Upper lobe of right lung (tissue), 1 donor: ENCODE measurements around the gene TMEM52. TPM values are rescaled to one million over a fixed set of nuclear protein-coding genes. Genes with fewer than 3 reads are reported as not detected.

ENCODE experiments used
- ATAC-seq: fragments of 200-7000 bp; cut with Tn5 transposase; one replicate; pipeline ENCODE4 v1.9.1; 2020; ENCODE audit warnings: mild to moderate bottlenecking, moderate library complexity
- DNase-seq: peaks from one replicate; pipeline ENCODE4 v3.0.0-alpha.2; 2020
- H3K27ac ChIP-seq: fragments of 200-600 bp; one replicate; pipeline ENCODE4 v1.8.0; 2022
- H3K27me3 ChIP-seq: fragments of 200-600 bp; one replicate; pipeline ENCODE4 v1.8.0; 2022; ENCODE audit warnings: mild to moderate bottlenecking
- H3K36me3 ChIP-seq: fragments of 200-600 bp; one replicate; pipeline ENCODE4 v1.8.0; 2022
- H3K4me1 ChIP-seq: fragments of 200-600 bp; one replicate; pipeline ENCODE4 v1.8.0; 2022
- H3K4me3 ChIP-seq: fragments of 200-600 bp; one replicate; pipeline ENCODE4 v1.8.0; 2022; ENCODE audit warnings: mild to moderate bottlenecking
- H3K9me3 ChIP-seq: fragments of 200-600 bp; one replicate; pipeline ENCODE4 v1.8.0; 2022
- CTCF ChIP-seq: fragments of 200-600 bp; IDR thresholded peaks from one replicate; pipeline ENCODE4 v1.8.0; 2022; ENCODE audit warnings: antibody characterized with exemption
- intact Hi-C: fragments of 100-400 bp; cut with DNase I; formaldehyde crosslinking; loops from one replicate; pipeline ENCODE4 v1.11.0; 2022
- total RNA-seq: library from RNA; stranded (reverse); fragmentation: NEBNext Ultra II Directional; extraction: Animal tissue kit (Norgen Biotek cat#: 25700); gene quantifications from one replicate; pipeline ENCODE4 v1.2.1, GENCODE V29; 2021
- donor health status: DM: no; HTN: yes; CAD: no; lungs with severe emphysema.

The TMEM52 gene
- total RNA-seq, 1 donor from 2014 or later = 1.5 TPM

- H3K36me3 ChIP-seq = peaks cover 4% of the 10 kb centered on the region
These were observed 37.4 kb downstream of the TMEM52 start for GRCh38 chr1:1881727-1882126.

GRCh38 chr1:1880617-1881312, 38.3 kb downstream of the TMEM52 start:
- Histone ChIP-seq H3K27me3 (no peaks in the 10 kb centered on the region), H3K27ac (no peak overlapping the region), H3K36me3 (peaks cover 4% of the 10 kb centered on the region), H3K9me3 (no peaks in the 10 kb centered on the region), H3K4me3 (no peak overlapping the region), H3K4me1 (peaks cover 66% of the 10 kb centered on the region)
- DNase-seq (no peak), ATAC-seq (no peak)
- TF ChIP-seq CTCF = no peak
- intact Hi-C loops = no loop called here

More at GRCh38 chr1:1881727-1882126, 37.4 kb downstream of the TMEM52 start:
- Histone ChIP-seq H3K4me1 (peaks cover 68% of the 10 kb centered on the region), H3K27me3 (no peaks in the 10 kb centered on the region), H3K27ac (no peak overlapping the region), H3K9me3 (no peaks in the 10 kb centered on the region), H3K4me3 (no peak overlapping the region)
- no peak for TF ChIP-seq CTCF
- DNase-seq (no peak), ATAC-seq (peak; percentile 21)
- intact Hi-C loops = no loop called here

GRCh38 chr1:1879942-1880341, 39.1 kb downstream of the TMEM52 start:
- Histone ChIP-seq H3K27ac (no peak overlapping the region), H3K9me3 (no peaks in the 10 kb centered on the region), H3K4me1 (peaks cover 66% of the 10 kb centered on the region), H3K4me3 (no peak overlapping the region), H3K27me3 (no peaks in the 10 kb centered on the region), H3K36me3 (peaks cover 4% of the 10 kb centered on the region)
- ATAC-seq = no peak
- DNase-seq = no peak
- intact Hi-C loops = no loop called here
- TF ChIP-seq CTCF = no peak

GRCh38 chr1:1877865-1878436, 41.1 kb downstream of the TMEM52 start:
- H3K4me3 ChIP-seq = no peak overlapping the region

GRCh38 chr1:1876335-1876930, 42.6 kb downstream of the TMEM52 start:
- intact Hi-C loops = no loop called here
- H3K27ac ChIP-seq = no peak overlapping the region
- TF ChIP-seq CTCF = no peak
- ATAC-seq = no peak
- H3K4me1 ChIP-seq = peaks cover 68% of the 10 kb centered on the region
- no peaks in the 10 kb centered on the region for H3K9me3 ChIP-seq
- no peaks in the 10 kb centered on the region for H3K27me3 ChIP-seq
- no peak for DNase-seq
- H3K36me3 ChIP-seq = peaks cover 15% of the 10 kb centered on the region
- no peak overlapping the region for H3K4me3 ChIP-seq

More at GRCh38 chr1:1877865-1878436, 41.1 kb downstream of the TMEM52 start:
- peaks cover 15% of the 10 kb centered on the region for H3K36me3 ChIP-seq
- no peaks in the 10 kb centered on the region for H3K27me3 ChIP-seq
- ATAC-seq = no peak
- intact Hi-C loops = no loop called here
- no peak for TF ChIP-seq CTCF
- peaks cover 71% of the 10 kb centered on the region for H3K4me1 ChIP-seq
- H3K9me3 ChIP-seq = no peaks in the 10 kb centered on the region
- no peak for DNase-seq
- H3K27ac ChIP-seq = no peak overlapping the region
